Vagina (tissue), 2 donors: ENCODE data around the gene METTL1. TPM values are rescaled to one million over a fixed set of nuclear protein-coding genes. Genes with fewer than 3 reads are reported as not detected.
"Not testable (repeated sequence)": the region's sequence is repeated elsewhere in the genome, so short reads cannot be mapped to it uniquely, and the experiment has no call there.

Experiments
- DNase-seq, 2 donors: peaks; one replicate each; pipeline ENCODE4 v3.0.0-alpha.2; 2017; ENCODE audit errors: extremely low spot score in 2 of 2
- H3K27ac ChIP-seq: fragments of 200-600 bp; sonication (generic); one replicate; pipeline ENCODE4 v1.5.1; 2019
- H3K27me3 ChIP-seq: fragments of 200-600 bp; sonication (generic); one replicate; pipeline ENCODE4 v1.5.1; 2019
- H3K36me3 ChIP-seq, 2 donors: fragments of 200-600 bp; sonication (generic); one replicate each; pipeline ENCODE4 v1.5.1; 2017 to 2019
- H3K4me1 ChIP-seq: fragments of 200-600 bp; sonication (generic); one replicate; pipeline ENCODE4 v1.5.1; 2019
- H3K4me3 ChIP-seq, 2 donors: fragments of 200-600 bp; sonication (generic); 1 replicate in 1 of 2; 2 replicates in 1 of 2; pipeline ENCODE4 v1.5.1; 2016 to 2019
- H3K9me3 ChIP-seq: fragments of 200-600 bp; sonication (generic); one replicate; pipeline ENCODE4 v1.5.1; 2019
- CTCF ChIP-seq, 3 experiments: fragments of 450-650 bp in 2 of 3; fragments of 200-600 bp in 1 of 3; sonication (generic) in 1 of 3; IDR thresholded peaks; one replicate each; pipeline ENCODE4 v1.5.1; 2017 to 2019; ENCODE audit warnings: antibody characterized with exemption in 3 of 3, mild to moderate bottlenecking in 2 of 3, moderate library complexity in 2 of 3
- POLR2A ChIP-seq, 2 donors: fragments of 450-650 bp; IDR thresholded peaks; one replicate each; pipeline ENCODE4 v1.6.1; 2017; ENCODE audit warnings: antibody characterized with exemption in 2 of 2, mild to moderate bottlenecking in 2 of 2, moderate library complexity in 2 of 2
- POLR2AphosphoS5 ChIP-seq, 2 donors: sonication (generic); formaldehyde crosslinking; IDR thresholded peaks; one replicate each; pipeline ENCODE4 v1.9.0; 2017; ENCODE audit warnings: antibody characterized with exemption in 2 of 2, mild to moderate bottlenecking in 2 of 2, low read depth in 1 of 2; ENCODE audit not compliant: insufficient read depth in 1 of 2
- intact Hi-C: fragments of 100-400 bp; cut with DNase I; formaldehyde crosslinking; loops from one replicate; pipeline ENCODE4 v1.15.1; 2023
- total RNA-seq: library from RNA; depleted of rRNA; stranded (reverse); fragments of >200 nt; gene quantifications from one replicate; pipeline ENCODE4 v1.2.3, GENCODE V29; 2016

The METTL1 gene
- total RNA-seq, 1 donor from 2014 or later: 10.8 TPM

- peak; percentile 49 to 78 for DNase-seq
- TF ChIP-seq CTCF (IDR thresholded peaks at IDR 0.05): no peak
- TF ChIP-seq POLR2AphosphoS5 (IDR thresholded peaks at IDR 0.05; ENCODE audit: insufficient read depth in 1 of 2, low read depth in 1 of 2): no peak
- TF ChIP-seq POLR2A (IDR thresholded peaks at IDR 0.05): no peak
- Histone ChIP-seq H3K27me3 (no peaks in the 10 kb centered on the region), H3K36me3 (peaks cover 0 to 37% of the 10 kb centered on the region in 2 donors), H3K9me3 (no peaks in the 10 kb centered on the region), H3K4me1 (peaks cover 10% of the 10 kb centered on the region), H3K4me3 (no peak overlapping the region), H3K27ac (no peak overlapping the region)
- intact Hi-C loops: no loop called here
Measured at GRCh38 chr12:57722716-57723629, 48.9 kb downstream of the METTL1 start.

GRCh38 chr12:57721846-57722608 lies 49.9 kb downstream of the METTL1 start:
- peaks cover 0 to 45% of the 10 kb centered on the region in 2 donors for H3K36me3 ChIP-seq
- H3K27me3 ChIP-seq, intact Hi-C loops, H3K4me3 ChIP-seq, H3K27ac ChIP-seq, H3K9me3 ChIP-seq, H3K4me1 ChIP-seq: not testable (repeated sequence)
- DNase-seq: peak; percentile 58 to 62

- no peak for TF ChIP-seq POLR2A (IDR thresholded peaks at IDR 0.05)
- no peak for TF ChIP-seq POLR2AphosphoS5 (IDR thresholded peaks at IDR 0.05; ENCODE audit: insufficient read depth in 1 of 2, low read depth in 1 of 2)
- intact Hi-C loops: no loop called here
- Histone ChIP-seq H3K9me3 (no peaks in the 10 kb centered on the region), H3K4me1 (no peaks in the 10 kb centered on the region), H3K27me3 (no peaks in the 10 kb centered on the region), H3K4me3 (no peak overlapping the region), H3K36me3 (peaks cover 0 to 56% of the 10 kb centered on the region in 2 donors), H3K27ac (no peak overlapping the region)
- peak; percentile 83 to 95 for DNase-seq
Measured at GRCh38 chr12:57720606-57721595, 51.0 kb downstream of the METTL1 start.

GRCh38 chr12:57719777-57720605 lies 51.9 kb downstream of the METTL1 start:
- no peaks in the 10 kb centered on the region for H3K4me1 ChIP-seq
- intact Hi-C loops: no loop called here
- TF ChIP-seq CTCF (IDR thresholded peaks at IDR 0.05): no peak
- no peak for TF ChIP-seq POLR2AphosphoS5 (IDR thresholded peaks at IDR 0.05; ENCODE audit: insufficient read depth in 1 of 2, low read depth in 1 of 2)
- TF ChIP-seq POLR2A (IDR thresholded peaks at IDR 0.05): no peak
- no peaks in the 10 kb centered on the region for H3K9me3 ChIP-seq
- no peaks in the 10 kb centered on the region for H3K27me3 ChIP-seq
- H3K36me3 ChIP-seq: peaks cover 0 to 62% of the 10 kb centered on the region in 2 donors
- H3K4me3 ChIP-seq: no peak overlapping the region
- peak; percentile 76 to 88 for DNase-seq
- H3K27ac ChIP-seq: no peak overlapping the region
